SK-N-MC (cell line): ENCODE results near the gene ATOH7.
"Not testable (repeated sequence)": the region's sequence is repeated elsewhere in the genome, so short reads cannot be mapped to it uniquely, and the experiment has no call there.

Experiments used
- DNase-seq: peaks from one replicate; pipeline ENCODE4 v3.0.0-alpha.2; 2011; ENCODE audit warnings: low read depth, low spot score
- H3K27ac ChIP-seq: fragments of 200-600 bp; sonication (generic); 2 replicates; pipeline ENCODE4 v1.5.1; 2016; ENCODE audit warnings: mixed run types
- H3K36me3 ChIP-seq: fragments of 200-600 bp; sonication (generic); 2 replicates; pipeline ENCODE4 v1.6.1; 2017; ENCODE audit warnings: antibody characterized with exemption, low read length, mixed read lengths; ENCODE audit not compliant: insufficient read depth
- H3K4me3 ChIP-seq: fragments of 200-600 bp; sonication (generic); 2 replicates; pipeline ENCODE4 v1.5.1; 2016
- H3K9ac ChIP-seq: fragments of 200-600 bp; sonication (generic); 2 replicates; pipeline ENCODE4 v1.8.0; 2017; ENCODE audit warnings: mixed run types, mixed read lengths; ENCODE audit not compliant: insufficient read length
- H3K9me3 ChIP-seq: fragments of 200-600 bp; sonication (generic); 2 replicates; pipeline ENCODE4 v1.6.1; 2017; ENCODE audit warnings: low read depth, mild to moderate bottlenecking, antibody characterized with exemption, low read length, moderate library complexity, mixed read lengths
- EZH2 ChIP-seq: fragments of 200-600 bp; sonication (generic); IDR thresholded peaks from one replicate; pipeline ENCODE4 v1.6.1; 2017; ENCODE audit warnings: antibody characterized with exemption
- FOXP2 ChIP-seq: optimal IDR thresholded peaks from 2 replicates; pipeline ENCODE3; 2011; ENCODE audit warnings: mild to moderate bottlenecking, moderate library complexity; ENCODE audit not compliant: insufficient read depth; ENCODE audit errors: extremely low read length, control extremely low read depth
- POLR2AphosphoS5 ChIP-seq: IDR thresholded peaks from 2 replicates; pipeline ENCODE4 v1.6.1; 2012; ENCODE audit warnings: mild to moderate bottlenecking, low read depth, low read length, borderline replicate concordance

Gene ATOH7

DNA sequence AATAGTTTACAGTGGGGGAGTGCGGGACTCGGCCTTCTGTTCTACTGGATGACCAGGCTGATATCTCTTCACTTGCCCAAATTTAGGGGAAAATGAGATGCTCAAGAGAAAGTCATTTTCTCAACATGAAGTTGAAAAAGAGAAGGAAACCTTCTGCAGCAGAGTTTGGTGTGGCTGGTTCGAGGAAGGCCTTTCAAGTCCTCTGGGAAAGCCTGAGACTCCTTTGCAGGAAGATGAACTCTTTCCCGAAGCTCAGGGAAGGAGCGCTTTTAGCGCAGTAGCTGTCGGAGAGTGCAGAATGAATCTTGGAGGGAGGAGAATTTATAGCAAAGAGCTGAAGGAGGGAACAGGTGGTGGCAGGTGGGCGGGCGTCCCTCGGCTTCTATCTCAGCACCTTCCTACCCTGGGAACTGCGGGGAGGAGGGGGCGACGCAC, at the start of gene ATOH7:
ATOH7 (minus strand) TSS at position 297 of the 435 bp plus-strand sequence. CDS start 436 bp downstream, outside the sequence.
- Histone ChIP-seq H3K9ac (no peak within 1 kb of the TSS), H3K36me3 (no peaks in the 10 kb centered on the region), H3K4me3 (no peak within 1 kb of the TSS), H3K27ac (no peak within 1 kb of the TSS), H3K9me3 (no peaks in the 10 kb centered on the region)
- TF ChIP-seq EZH2 (no peak), FOXP2 (no peak), POLR2AphosphoS5 (no peak)
- no peak for DNase-seq

DNA sequence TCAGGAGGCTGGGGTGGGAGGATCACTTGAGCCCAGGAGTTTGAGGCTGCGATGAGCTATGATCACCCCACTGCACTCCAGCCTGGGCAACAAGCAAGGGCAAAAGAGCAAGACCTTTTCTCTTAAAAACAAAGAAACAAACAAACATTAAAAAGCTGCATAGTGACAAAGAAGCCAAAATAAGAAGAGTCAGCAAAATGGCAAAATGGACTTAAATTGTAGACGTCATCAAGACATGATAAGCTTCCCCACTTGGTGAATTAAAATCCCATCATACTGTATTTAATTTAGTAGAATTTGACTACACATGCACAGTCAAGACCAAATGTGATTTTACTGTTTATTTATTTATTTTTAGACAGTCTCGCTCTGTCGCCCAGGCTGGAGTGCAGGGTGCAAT, 48.8 kb upstream of the ATOH7 start:
- DNase-seq: no peak
- Histone ChIP-seq H3K36me3 (no peaks in the 10 kb centered on the region), H3K4me3 (no peak overlapping the region), H3K9me3 (no peaks in the 10 kb centered on the region), H3K27ac (no peak overlapping the region), H3K9ac (no peak overlapping the region)
- TF ChIP-seq EZH2 (no peak), FOXP2 (no peak), POLR2AphosphoS5 (no peak)

- H3K36me3 ChIP-seq, H3K9me3 ChIP-seq, H3K4me3 ChIP-seq, DNase-seq, H3K9ac ChIP-seq, H3K27ac ChIP-seq: not testable (repeated sequence)
Measured at GRCh38 chr10:68278906-68279753, 47.2 kb upstream of the ATOH7 start.

DNA sequence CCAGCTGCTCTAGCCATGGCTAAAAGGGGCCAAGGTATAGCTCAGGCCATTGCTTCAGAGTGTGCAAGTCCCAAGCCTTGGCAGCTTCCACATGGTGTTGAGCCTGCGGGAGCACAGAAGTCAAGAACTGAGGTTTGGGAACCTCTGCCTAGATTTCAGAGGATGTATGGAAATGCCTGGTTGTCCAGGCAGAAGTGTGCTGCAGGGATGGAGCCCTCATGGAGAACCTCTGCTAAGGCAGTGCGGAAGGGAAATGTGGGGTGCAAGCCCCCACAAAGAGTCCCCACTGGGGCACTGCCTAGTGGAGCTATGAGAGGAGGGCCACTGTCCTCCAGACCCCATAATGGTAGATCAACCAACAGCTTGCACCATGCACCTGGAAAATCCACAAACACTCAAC, 45.9 kb upstream of the ATOH7 start:
- H3K9ac ChIP-seq, H3K36me3 ChIP-seq, H3K27ac ChIP-seq, H3K4me3 ChIP-seq, H3K9me3 ChIP-seq, DNase-seq: not testable (repeated sequence)

- no peaks in the 10 kb centered on the region for H3K9me3 ChIP-seq
- H3K4me3 ChIP-seq: no peak overlapping the region
- no peaks in the 10 kb centered on the region for H3K36me3 ChIP-seq
- no peak overlapping the region for H3K9ac ChIP-seq
- TF ChIP-seq FOXP2: no peak
- H3K27ac ChIP-seq: no peak overlapping the region
- DNase-seq: no peak
Measured at GRCh38 chr10:68276224-68276623, 44.3 kb upstream of the ATOH7 start.

GRCh38 chr10:68275600-68276126, 43.8 kb upstream of the ATOH7 start:
- TF ChIP-seq FOXP2 (no peak), POLR2AphosphoS5 (no peak), EZH2 (no peak)
- Histone ChIP-seq H3K9ac (no peak overlapping the region), H3K36me3 (no peaks in the 10 kb centered on the region), H3K9me3 (no peaks in the 10 kb centered on the region), H3K27ac (no peak overlapping the region), H3K4me3 (no peak overlapping the region)
- no peak for DNase-seq

GRCh38 chr10:68272833-68273232, 40.9 kb upstream of the ATOH7 start:
- no peak overlapping the region for H3K27ac ChIP-seq
- no peaks in the 10 kb centered on the region for H3K9me3 ChIP-seq
- no peaks in the 10 kb centered on the region for H3K36me3 ChIP-seq
- H3K9ac ChIP-seq: no peak overlapping the region
- no peak for DNase-seq
- no peak overlapping the region for H3K4me3 ChIP-seq
- TF ChIP-seq FOXP2: no peak
- no peak for TF ChIP-seq EZH2
- TF ChIP-seq POLR2AphosphoS5: no peak

GRCh38 chr10:68271196-68271882, 39.4 kb upstream of the ATOH7 start:
- no peaks in the 10 kb centered on the region for H3K36me3 ChIP-seq
- no peak for DNase-seq
- no peak overlapping the region for H3K9ac ChIP-seq
- H3K9me3 ChIP-seq: no peaks in the 10 kb centered on the region
- TF ChIP-seq POLR2AphosphoS5 (no peak), EZH2 (no peak), FOXP2 (no peak)
- no peak overlapping the region for H3K4me3 ChIP-seq
- no peak overlapping the region for H3K27ac ChIP-seq

- Histone ChIP-seq H3K9me3 (no peaks in the 10 kb centered on the region), H3K9ac (no peak overlapping the region), H3K4me3 (no peak overlapping the region), H3K36me3 (no peaks in the 10 kb centered on the region), H3K27ac (no peak overlapping the region)
- TF ChIP-seq EZH2 (no peak), FOXP2 (no peak), POLR2AphosphoS5 (no peak)
- no peak for DNase-seq
Measured at GRCh38 chr10:68269562-68270290, 37.8 kb upstream of the ATOH7 start.
